Mucosa of descending colon (tissue), 3 donors: ENCODE measurements around the gene ANXA2R. TPM values are rescaled to one million over a fixed set of nuclear protein-coding genes. Genes with fewer than 3 reads are reported as not detected.
"Not testable (repeated sequence)": the region's sequence is repeated elsewhere in the genome, so short reads cannot be mapped to it uniquely, and the experiment has no call there.

Source experiments
- ATAC-seq: fragments of 200-7000 bp; cut with Tn5 transposase; one replicate; pipeline ENCODE4 v1.9.1; 2020; ENCODE audit warnings: mild to moderate bottlenecking, moderate library complexity
- DNase-seq, 3 donors: peaks; one replicate each; pipeline ENCODE4 v3.0.0-alpha.2; 2020
- H3K36me3 ChIP-seq: fragments of 200-600 bp; one replicate; pipeline ENCODE4 v1.8.0; 2021; ENCODE audit warnings: low read depth, mild to moderate bottlenecking
- H3K4me1 ChIP-seq: fragments of 200-600 bp; one replicate; pipeline ENCODE4 v1.8.0; 2021; ENCODE audit warnings: low read depth, mild to moderate bottlenecking
- H3K4me3 ChIP-seq: fragments of 200-600 bp; one replicate; pipeline ENCODE4 v1.8.0; 2021; ENCODE audit warnings: mild to moderate bottlenecking
- H3K9me3 ChIP-seq: fragments of 200-600 bp; one replicate; pipeline ENCODE4 v1.8.0; 2021; ENCODE audit warnings: mild to moderate bottlenecking
- intact Hi-C, 2 donors: fragments of 100-400 bp; cut with DNase I in 1 of 2; cut with micrococcal nuclease in 1 of 2; formaldehyde crosslinking; loops; one replicate each; pipeline versions ENCODE4 v1.11.0 to v1.11.1; 2022; cut with DNase I, micrococcal nuclease
- total RNA-seq, 3 donors: library from RNA; stranded (reverse); fragmentation: NEBNext Ultra II Directional in 2 of 3; extraction: Animal tissue kit (Norgen Biotek cat#: 25700) in 2 of 3; gene quantifications; one replicate each; pipeline versions ENCODE4 v1.2.1 to v1.2.4, GENCODE V29; 2021 to 2023
- TF ChIP-seq, protein P1 (sequence below): fragments of 200-600 bp; IDR thresholded peaks from one replicate; pipeline ENCODE4 v1.8.0; 2022; ENCODE audit warnings: antibody characterized with exemption, mild to moderate bottlenecking
- donor health status: DM: no; HTN: no; CAD: no; lungs with moderate emphysema.
- donor health status: DM: no; HTN: no; CAD: no.
- donor health status: DM: no; HTN: yes; CAD: no.

The ANXA2R gene
- total RNA-seq, 3 donors from 2014 or later = 1.3 to 2.3 (median 1.8) TPM

DNA sequence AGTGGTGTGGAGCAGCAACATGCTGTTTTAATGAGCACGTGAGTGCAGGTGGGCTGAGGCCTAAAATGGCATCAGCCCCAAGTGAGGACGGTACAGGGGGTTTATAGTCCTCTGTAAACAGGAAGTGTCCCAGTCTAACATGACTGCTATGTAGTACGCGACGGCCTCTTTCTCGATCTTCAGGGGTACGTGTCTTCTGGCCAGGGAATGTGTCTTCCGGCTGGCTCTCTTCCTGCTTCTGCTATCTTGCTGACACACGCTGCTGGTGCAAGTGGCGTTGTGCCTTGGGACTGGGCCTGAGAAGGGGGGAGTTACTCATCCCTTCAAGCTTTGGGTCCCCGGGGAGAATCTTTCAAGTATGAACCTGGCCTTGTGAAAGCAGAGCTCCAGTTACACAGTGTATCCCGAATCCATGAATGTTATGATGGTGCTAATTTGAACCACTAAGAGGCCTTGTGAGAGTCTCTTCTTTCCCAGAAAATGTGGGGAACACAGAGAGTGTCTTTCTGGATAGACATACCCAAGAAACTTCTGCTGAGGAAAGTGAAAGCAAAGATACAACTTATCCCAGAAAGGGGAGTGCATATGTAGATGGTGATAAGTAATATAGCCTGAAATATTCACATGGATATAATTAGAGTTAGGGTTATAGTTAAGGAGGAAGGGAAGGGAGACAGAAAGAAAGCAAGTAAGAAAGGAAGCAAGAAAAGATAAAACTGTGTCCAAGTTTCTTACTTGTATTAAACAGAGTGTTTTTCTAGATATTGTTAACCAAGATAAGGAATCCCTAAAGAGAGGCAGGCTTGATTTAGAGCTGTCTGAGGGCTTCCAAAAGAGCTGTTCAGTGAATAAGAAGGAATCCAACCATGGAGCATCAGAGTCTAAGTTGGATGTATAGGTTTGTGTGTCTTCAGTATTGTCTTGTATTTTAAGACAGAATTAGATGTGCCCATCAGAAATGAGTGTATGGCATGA lies 35.5 kb upstream of the ANXA2R start:
- no peaks in the 10 kb centered on the region for H3K4me1 ChIP-seq
- TF ChIP-seq, protein P1, sequence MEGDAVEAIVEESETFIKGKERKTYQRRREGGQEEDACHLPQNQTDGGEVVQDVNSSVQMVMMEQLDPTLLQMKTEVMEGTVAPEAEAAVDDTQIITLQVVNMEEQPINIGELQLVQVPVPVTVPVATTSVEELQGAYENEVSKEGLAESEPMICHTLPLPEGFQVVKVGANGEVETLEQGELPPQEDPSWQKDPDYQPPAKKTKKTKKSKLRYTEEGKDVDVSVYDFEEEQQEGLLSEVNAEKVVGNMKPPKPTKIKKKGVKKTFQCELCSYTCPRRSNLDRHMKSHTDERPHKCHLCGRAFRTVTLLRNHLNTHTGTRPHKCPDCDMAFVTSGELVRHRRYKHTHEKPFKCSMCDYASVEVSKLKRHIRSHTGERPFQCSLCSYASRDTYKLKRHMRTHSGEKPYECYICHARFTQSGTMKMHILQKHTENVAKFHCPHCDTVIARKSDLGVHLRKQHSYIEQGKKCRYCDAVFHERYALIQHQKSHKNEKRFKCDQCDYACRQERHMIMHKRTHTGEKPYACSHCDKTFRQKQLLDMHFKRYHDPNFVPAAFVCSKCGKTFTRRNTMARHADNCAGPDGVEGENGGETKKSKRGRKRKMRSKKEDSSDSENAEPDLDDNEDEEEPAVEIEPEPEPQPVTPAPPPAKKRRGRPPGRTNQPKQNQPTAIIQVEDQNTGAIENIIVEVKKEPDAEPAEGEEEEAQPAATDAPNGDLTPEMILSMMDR = no peak
- H3K9me3 ChIP-seq = no peaks in the 10 kb centered on the region
- H3K36me3 ChIP-seq = no peaks in the 10 kb centered on the region
- intact Hi-C loops = no loop called here
- DNase-seq (no peak), ATAC-seq (no peak)
- H3K4me3 ChIP-seq = no peak overlapping the region

DNA sequence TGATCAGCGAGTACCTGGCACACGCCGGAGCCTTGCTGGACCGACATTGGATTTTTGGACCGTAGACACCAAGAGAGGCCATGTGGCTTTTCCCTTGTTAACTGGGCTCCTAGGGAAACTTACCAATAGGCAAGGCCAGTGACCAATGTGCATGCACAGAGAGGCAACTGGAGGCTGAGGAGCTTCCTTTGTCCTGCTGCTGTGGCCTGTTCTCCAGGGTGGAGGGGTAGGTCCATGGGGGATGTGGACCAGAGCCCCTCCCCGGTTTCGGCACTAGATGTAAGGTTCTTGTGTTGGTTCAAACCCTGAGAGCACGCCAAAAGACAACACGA lies 34.8 kb upstream of the ANXA2R start:
- no peak for DNase-seq
- no peaks in the 10 kb centered on the region for H3K9me3 ChIP-seq
- ATAC-seq = no peak
- TF ChIP-seq, protein P1 = no peak
- intact Hi-C loops = no loop called here
- H3K4me1 ChIP-seq = peaks cover 3% of the 10 kb centered on the region
- H3K36me3 ChIP-seq = no peaks in the 10 kb centered on the region
- H3K4me3 ChIP-seq = no peak overlapping the region

DNA sequence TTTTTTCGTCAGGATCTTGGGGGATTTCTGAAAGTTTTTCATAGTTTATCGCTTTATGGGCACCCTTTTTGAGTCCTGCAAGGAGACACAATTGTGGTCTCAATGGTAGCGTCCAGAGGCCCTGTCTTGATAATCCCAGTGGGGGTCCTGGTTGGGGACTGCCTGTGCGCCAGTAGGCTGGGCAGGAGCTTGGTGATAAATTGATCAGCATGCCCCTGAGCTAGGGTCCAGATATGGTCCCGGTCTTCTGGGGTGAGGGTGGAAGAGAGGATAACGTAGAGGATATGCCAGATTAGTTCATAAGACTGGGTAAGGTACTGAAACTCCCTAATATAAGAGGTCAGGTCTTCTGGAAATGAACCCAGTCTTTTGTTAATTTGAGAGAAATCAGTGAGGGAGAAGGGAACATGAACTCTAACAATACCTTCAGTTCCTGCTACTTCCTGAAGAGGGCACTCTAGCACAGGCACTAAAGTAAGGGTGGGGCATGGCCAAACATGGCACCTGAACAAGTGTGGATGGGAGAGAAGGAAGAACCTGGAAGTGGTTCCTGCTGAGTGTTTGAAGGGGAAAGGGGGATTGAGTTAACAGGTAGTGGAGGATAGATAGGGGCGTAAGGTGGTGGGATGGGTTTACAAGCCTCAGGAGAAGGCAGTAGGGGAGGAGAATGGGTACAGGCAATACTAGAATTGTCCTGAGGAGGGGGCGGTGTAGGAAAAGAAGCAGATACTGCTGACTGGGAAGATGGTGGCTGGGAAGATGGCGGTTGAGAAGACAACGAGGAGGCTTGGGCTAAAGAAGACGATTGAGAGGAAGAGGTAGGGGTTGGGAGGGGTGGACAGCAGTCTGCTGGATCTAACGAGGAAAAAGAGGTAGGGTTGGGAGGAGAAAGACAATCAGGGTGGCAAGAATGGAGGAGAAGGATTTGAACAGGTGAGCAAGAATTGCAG lies 33.8 kb upstream of the ANXA2R start:
- DNase-seq (peak in 1 of 3 donors; percentile 70), ATAC-seq (peak; percentile 86)
- Histone ChIP-seq H3K4me1 (peaks cover 7% of the 10 kb centered on the region), H3K4me3 (no peak overlapping the region), H3K36me3 (no peaks in the 10 kb centered on the region), H3K9me3 (no peaks in the 10 kb centered on the region)
- intact Hi-C loops = no loop called here
- TF ChIP-seq, protein P1 = peak; percentile 27

DNA sequence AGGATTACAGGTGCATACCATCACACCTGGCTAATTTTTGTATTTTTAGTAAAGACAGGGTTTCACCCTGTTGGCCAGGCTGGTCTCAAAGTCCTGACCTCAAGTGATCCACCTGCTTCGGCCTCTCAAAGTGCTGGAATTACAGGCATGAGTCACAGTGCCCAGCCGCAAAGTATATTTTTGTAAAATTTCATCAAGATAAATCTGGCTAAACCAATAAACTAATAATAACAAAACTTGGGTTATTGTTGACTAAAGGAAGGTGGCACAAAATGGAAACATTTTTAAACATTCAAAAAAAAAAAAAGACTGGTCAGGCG lies 29.2 kb upstream of the ANXA2R start:
- DNase-seq, H3K36me3 ChIP-seq, intact Hi-C loops, H3K9me3 ChIP-seq, ATAC-seq, H3K4me3 ChIP-seq: not testable (repeated sequence)
- peaks cover 19% of the 10 kb centered on the region for H3K4me1 ChIP-seq

DNA sequence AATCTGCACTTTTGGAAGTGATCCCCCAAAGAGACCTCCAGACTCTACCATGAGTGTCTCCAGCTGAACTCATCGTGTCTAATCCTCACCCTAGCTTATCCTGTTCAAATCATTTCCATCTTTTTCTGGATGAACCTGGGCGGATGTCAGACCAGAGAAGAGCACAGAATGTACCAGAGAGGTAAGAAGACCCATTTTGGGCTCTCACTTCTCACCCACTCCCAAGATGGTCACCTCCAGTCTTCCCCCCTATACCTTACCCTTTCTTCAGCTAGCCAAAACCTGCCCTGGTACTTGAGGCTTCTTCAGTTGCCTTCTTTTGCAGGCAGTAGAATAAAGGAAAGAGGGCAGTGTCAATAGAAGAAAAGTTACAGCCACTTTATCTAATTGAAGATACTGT lies 27.9 kb upstream of the ANXA2R start:
- no peak for ATAC-seq
- no peak for DNase-seq
- Histone ChIP-seq H3K9me3 (no peaks in the 10 kb centered on the region), H3K4me3 (no peak overlapping the region), H3K4me1 (peaks cover 19% of the 10 kb centered on the region), H3K36me3 (peaks cover 6% of the 10 kb centered on the region)
- TF ChIP-seq, protein P1 = no peak
- intact Hi-C loops = no loop called here
